DMS53 treated with DMSO at 0.1 percent for 48 hours (cell line): ENCODE data around the gene ELK1.

Experiments
- DNase-seq: peaks from one replicate; lab custom pipeline; 2025; ENCODE audit not compliant: unreplicated experiment; lab: John Stamatoyannopoulos, UW

ELK1 gene

GRCh38 chrX:47646636-47647035 lies 3.7 kb downstream of the ELK1 start:
- DNase-seq = no peak

GRCh38 chrX:47645530-47645929 lies 4.8 kb downstream of the ELK1 start:
- DNase-seq = no peak

- DNase-seq = no peak
Measured at GRCh38 chrX:47644557-47645091, 5.7 kb downstream of the ELK1 start.

- no peak for DNase-seq
Measured at GRCh38 chrX:47643926-47644325, 6.4 kb downstream of the ELK1 start.

GRCh38 chrX:47638816-47639215 lies 11.5 kb downstream of the ELK1 start:
- DNase-seq = no peak

GRCh38 chrX:47637546-47638195 lies 12.7 kb downstream of the ELK1 start:
- no peak for DNase-seq

- no peak for DNase-seq
Measured at GRCh38 chrX:47634871-47635575, 15.3 kb downstream of the ELK1 start.

- DNase-seq = no peak
Measured at GRCh38 chrX:47633689-47634590, 16.4 kb downstream of the ELK1 start.

- no peak for DNase-seq
Measured at GRCh38 chrX:47632666-47633065, 17.7 kb downstream of the ELK1 start.

GRCh38 chrX:47631676-47632075 lies 18.7 kb downstream of the ELK1 start:
- no peak for DNase-seq

- DNase-seq = no peak
Measured at GRCh38 chrX:47629419-47630200, 20.8 kb downstream of the ELK1 start, which contains the start of gene CFP. CFP (minus strand) TSS chrX:47629930; CDS start chrX:47629844, 86 bp downstream.

GRCh38 chrX:47628982-47629381 lies 21.4 kb downstream of the ELK1 start:
- no peak for DNase-seq

GRCh38 chrX:47625365-47625764 lies 25.0 kb downstream of the ELK1 start:
- DNase-seq = no peak

GRCh38 chrX:47623540-47624027 lies 26.8 kb downstream of the ELK1 start:
- DNase-seq = peak; percentile 64

- no peak for DNase-seq
Measured at GRCh38 chrX:47621851-47622250, 28.5 kb downstream of the ELK1 start.

GRCh38 chrX:47620303-47620685 lies 30.1 kb downstream of the ELK1 start:
- no peak for DNase-seq

- peak; percentile 30 for DNase-seq
Measured at GRCh38 chrX:47619486-47620302, 30.7 kb downstream of the ELK1 start, which contains the start of gene SYN1. SYN1 (minus strand) TSS chrX:47619857; CDS start chrX:47619728, 129 bp downstream.

GRCh38 chrX:47618923-47619485 lies 31.4 kb downstream of the ELK1 start:
- no peak for DNase-seq

- DNase-seq = no peak
Measured at GRCh38 chrX:47614618-47615017, 35.7 kb downstream of the ELK1 start.
